HepG2 (cell line): ENCODE results near the gene MYBPC2. TPM values are rescaled to one million over a fixed set of nuclear protein-coding genes. Genes with fewer than 3 reads are reported as not detected.

ENCODE experiments used
- ATAC-seq: fragments of 200-7000 bp; cut with Tn5 transposase; 3 replicates; pipeline ENCODE4 v1.9.1; 2020; ENCODE audit warnings: mild to moderate bottlenecking, moderate library complexity
- BruUV-seq: library from RNA; stranded (reverse); fragments of 400-500 nt; replicated peaks from 2 replicates; lab custom pipeline; 2021; lab: Mats Ljungman, UMichigan
- CTCF ChIA-PET: fragments of 300-600 bp; formaldehyde crosslinking; extraction: SDS; loops from one replicate; lab custom pipeline; 2021; ENCODE audit warnings: low total read pairs, inconsistent platforms, low intra/inter-chr PET ratio; lab: Yijun Ruan, JAX
- POLR2A ChIA-PET: fragments of 350-600 bp; sonication (Branson Sonifier 250); formaldehyde crosslinking; loops from one replicate; lab custom pipeline; 2020; ENCODE audit warnings: antibody characterized with exemption, inconsistent platforms; lab: Yijun Ruan, JAX
- DNase-seq: peaks from one replicate; pipeline ENCODE4 v3.0.0-alpha.2; 2015; ENCODE audit warnings: low spot score
- FAIRE-seq: peaks from 3 replicates; lab custom pipeline; 2011; peaks lifted over from hg19 to GRCh38; lab: Jason Lieb, UNC
- H2AFZ ChIP-seq: one replicate; pipeline ENCODE4 v1.6.1; 2011; ENCODE audit warnings: low read length, inconsistent platforms
- H3K27ac ChIP-seq: fragments of 300-600 bp; 3 replicates; pipeline ENCODE4 v1.8.0; 2011; ENCODE audit warnings: mixed run types, mild to moderate bottlenecking, mixed read lengths, low read length, inconsistent platforms; ENCODE audit not compliant: insufficient read depth; ENCODE audit errors: extremely low read length
- H3K27me3 ChIP-seq, 2 experiments: fragments of 200-600 bp in 1 of 2; 2 replicates in 1 of 2; 3 replicates in 1 of 2; pipeline versions ENCODE4 v1.6.0 to v1.8.0; 2011; ENCODE audit warnings: low read length in 2 of 2, mild to moderate bottlenecking in 2 of 2, moderate library complexity in 2 of 2, inconsistent platforms in 1 of 2; ENCODE audit not compliant: insufficient read depth in 2 of 2, control insufficient read depth in 1 of 2
- H3K36me3 ChIP-seq, 2 experiments: fragments of 200-600 bp in 1 of 2; replicated peaks in 1 of 2; 2 replicates in 1 of 2; 3 replicates in 1 of 2; pipeline versions ENCODE4 v1.5.1 to v1.8.0; 2011; ENCODE audit warnings: low read length in 2 of 2, inconsistent platforms in 1 of 2; ENCODE audit not compliant: insufficient read depth in 2 of 2, control insufficient read depth in 1 of 2
- H3K4me1 ChIP-seq: 2 replicates; pipeline ENCODE4 v1.5.1; 2012; ENCODE audit warnings: low read length, inconsistent platforms; ENCODE audit not compliant: insufficient read depth
- H3K4me2 ChIP-seq: 2 replicates; pipeline ENCODE4 v1.6.0; 2011; ENCODE audit warnings: low read depth, low read length, inconsistent platforms
- H3K4me3 ChIP-seq, 3 experiments: fragments of 200-600 bp in 1 of 3; sonication (generic), shearing (Covaris generic) in 1 of 3; replicated peaks in 1 of 3; 2 replicates each; pipeline ENCODE4 v1.5.1; 2011 to 2016; ENCODE audit warnings: low read length in 3 of 3, inconsistent platforms in 2 of 3, low read depth in 2 of 3, mild to moderate bottlenecking in 2 of 3, control low read depth in 1 of 3, mixed read lengths in 1 of 3; ENCODE audit not compliant: insufficient read depth in 1 of 3
- H3K79me2 ChIP-seq: one replicate; pipeline ENCODE4 v1.6.1; 2011; ENCODE audit warnings: low read length, inconsistent platforms; ENCODE audit not compliant: insufficient read depth
- H3K9ac ChIP-seq: 2 replicates; pipeline ENCODE4 v1.6.0; 2011; ENCODE audit warnings: mild to moderate bottlenecking, low read depth, low read length, inconsistent platforms; ENCODE audit not compliant: insufficient read depth
- H3K9me3 ChIP-seq: 2 replicates; pipeline ENCODE4 v1.5.1; 2012; ENCODE audit warnings: mild to moderate bottlenecking, low read length
- H4K20me1 ChIP-seq: 2 replicates; pipeline ENCODE4 v1.6.0; 2011; ENCODE audit warnings: inconsistent platforms, mild to moderate bottlenecking, low read length, moderate library complexity; ENCODE audit not compliant: insufficient read depth
- HNRNPLL ChIP-seq: fragments of 200-400 bp; formaldehyde crosslinking; IDR thresholded peaks from 2 replicates; pipeline ENCODE4 v1.6.1; 2017; ENCODE audit warnings: mild to moderate bottlenecking, low read depth, low read length; ENCODE audit not compliant: poor library complexity, severe bottlenecking
- KLF16 ChIP-seq, 2 experiments: sonication (generic) in 1 of 2; formaldehyde crosslinking in 1 of 2; IDR thresholded peaks; 2 replicates each; pipeline versions ENCODE4 v1.6.1 to v1.8.0; 2016 to 2023; ENCODE audit warnings: missing genetic modification reagents in 2 of 2, missing compliant biosample characterization in 1 of 2
- POLR2G ChIP-seq: fragments of 200-400 bp; formaldehyde crosslinking; IDR thresholded peaks from 2 replicates; pipeline ENCODE4 v1.6.1; 2018; ENCODE audit warnings: mild to moderate bottlenecking, low read depth, low read length, moderate library complexity
- RFX1 ChIP-seq: fragments of 450-650 bp; IDR thresholded peaks from 2 replicates; pipeline ENCODE4 v1.6.1; 2017
- RFX3 ChIP-seq: IDR thresholded peaks from 2 replicates; pipeline ENCODE4 v1.6.1; 2016; ENCODE audit warnings: missing biosample characterization, missing genetic modification reagents
- SRSF1 ChIP-seq: fragments of 200-400 bp; formaldehyde crosslinking; optimal IDR thresholded peaks from 2 replicates; pipeline ENCODE3; 2017; ENCODE audit warnings: mild to moderate bottlenecking, low read depth, low read length, moderate library complexity
- THRA ChIP-seq: sonication (generic); formaldehyde crosslinking; IDR thresholded peaks from 2 replicates; pipeline ENCODE4 v1.4.0; 2020; ENCODE audit warnings: missing genetic modification reagents, borderline replicate concordance
- ZHX1 ChIP-seq: sonication (generic); formaldehyde crosslinking; IDR thresholded peaks from 2 replicates; pipeline ENCODE4 v1.8.1; 2022; ENCODE audit warnings: low read depth, mild to moderate bottlenecking, missing genetic modification reagents
- ZNF10 ChIP-seq: sonication (generic); formaldehyde crosslinking; IDR thresholded peaks from 2 replicates; pipeline ENCODE4 v1.4.0; 2020; ENCODE audit warnings: mild to moderate bottlenecking, low read depth, missing genetic modification reagents, borderline replicate concordance
- ZNF501 ChIP-seq: sonication (generic); formaldehyde crosslinking; IDR thresholded peaks from 2 replicates; pipeline ENCODE4 v1.5.1; 2020; ENCODE audit warnings: mild to moderate bottlenecking, moderate library complexity, missing genetic modification reagents
- ZNF580 ChIP-seq: IDR thresholded peaks from 2 replicates; pipeline ENCODE4 v1.6.1; 2016; ENCODE audit warnings: low read depth, borderline replicate concordance
- ZNF670 ChIP-seq: sonication (generic); formaldehyde crosslinking; IDR thresholded peaks from 2 replicates; pipeline ENCODE4 v1.8.0; 2022; ENCODE audit warnings: mild to moderate bottlenecking, missing genetic modification reagents, borderline replicate concordance
- WGBS: methylation state at CpG from one replicate; pipeline ENCODE4 v1.1.6; 2017; ENCODE audit warnings: low lambda C conversion rate; 5-methylcytosine and 5-hydroxymethylcytosine counted together
- in situ Hi-C: cut with HindIII; loops from 2 replicates; pipeline ENCODE4 v1.10.0; 2017; ENCODE audit warnings: low pct_unique_long_range_greater_than_20kb; ENCODE audit not compliant: extremely low pct_ligation_motif_present
- intact Hi-C: fragments of 100-400 bp; cut with micrococcal nuclease; formaldehyde crosslinking; loops from one replicate; pipeline ENCODE4 v1.10.0; 2022; ENCODE audit not compliant: unreplicated experiment
- polyA plus RNA-seq, 8 experiments: library from polyadenylated mRNA; depleted of rRNA in 3 of 8; stranded (reverse) in 7 of 8; unstranded in 1 of 8; fragments of >200 nt; fragmentation: Illumina TruSeq in 4 of 8; extraction: Trizol in 4 of 8; gene quantifications; 2 replicates each; pipeline versions ENCODE4 v1.2.1 to v1.2.3, GENCODE V29; 2011 to 2016; ENCODE audit warnings: low read depth in 4 of 8, missing spikeins in 1 of 8, mixed read lengths in 1 of 8; ENCODE audit not compliant: insufficient read depth in 1 of 8
- total RNA-seq, 5 experiments: library from RNA; depleted of rRNA; stranded (reverse); fragments of >200 nt; fragmentation: Illumina TruSeq; extraction: Trizol; gene quantifications; 2 replicates each; pipeline ENCODE4 v1.2.3, GENCODE V29; 2016; ENCODE audit warnings: low read depth in 1 of 5

The MYBPC2 gene
- total and polyA plus RNA-seq, 2 of the 13 experiments (the other 11 are each of a cell fraction or from before 2014, with no cell fraction given) = not detected

- H3K9me3 ChIP-seq = no peaks in the 10 kb centered on the region
- intact Hi-C loops (no loop called here), in situ Hi-C loops (no loop called here)
- ChIA-PET POLR2A (interaction anchor here (1.1 to 1.2 kb wide), 2 partner anchors 127 to 161 kb away, joined by 3 to 4 read pairs; partner anchors contain the start of gene POLD1), CTCF (no interaction called here)
- no peaks in the 10 kb centered on the region for H3K36me3 ChIP-seq
- DNase-seq (no peak), ATAC-seq (no peak), FAIRE-seq (no peak)
- H3K27ac ChIP-seq = no peak overlapping the region
- H3K79me2 ChIP-seq = no peaks in the 10 kb centered on the region
- H3K4me2 ChIP-seq = peak overlapping the region; percentile 60
- H3K4me1 ChIP-seq = peaks cover 29% of the 10 kb centered on the region
- peak overlapping the region; percentile 37 to 71 (median 63); a peak in 5 of 6 replicates for H3K4me3 ChIP-seq
- no peaks in the 10 kb centered on the region for H4K20me1 ChIP-seq
- no TSS peak for BruUV-seq
- no peaks in the 10 kb centered on the region; a peak in 3 of 5 replicates for H3K27me3 ChIP-seq
- WGBS = 49% methylated on average over 10 of the region's 10 CpGs
- no peak for TF ChIP-seq THRA
- peak; percentile 37; the same call in 1 of the 2 replicates for TF ChIP-seq RFX3
- TF ChIP-seq RFX1 = peak; percentile 75
- H3K9ac ChIP-seq = peak overlapping the region; percentile 45
- no peak overlapping the region for H2AFZ ChIP-seq
Observed at GRCh38 chr19:50510700-50511068, 78.0 kb downstream of the MYBPC2 start.

- Histone ChIP-seq H3K79me2 (no peaks in the 10 kb centered on the region), H3K4me2 (peak within 1 kb of the TSS; percentile 60), H3K4me1 (peaks cover 29% of the 10 kb centered on the region), H3K27ac (no peak within 1 kb of the TSS), H3K27me3 (no peaks in the 10 kb centered on the region; a peak in 3 of 5 replicates), H2AFZ (no peak within 1 kb of the TSS), H3K36me3 (no peaks in the 10 kb centered on the region), H3K9ac (peak within 1 kb of the TSS; percentile 45), H3K9me3 (no peaks in the 10 kb centered on the region), H4K20me1 (no peaks in the 10 kb centered on the region), H3K4me3 (peak within 1 kb of the TSS; percentile 37 to 71 (median 63); a peak in 5 of 6 replicates)
- no TSS peak for BruUV-seq
- 60% methylated on average over 32 of the region's 69 CpGs for WGBS
- in situ Hi-C loops = no loop called here
- peak; percentile 47 for FAIRE-seq
- DNase-seq = peak; percentile 85
- intact Hi-C loops = no loop called here
- ATAC-seq = peak; percentile 85
- CTCF ChIA-PET = no interaction called here
- POLR2A ChIA-PET = interaction anchor here (0.7 to 1.2 kb wide), 3 partner anchors 127 to 855 kb away, joined by 3 to 4 read pairs (median 4); partner anchors contain the start of genes ETFB and POLD1
- TF ChIP-seq ZNF501 (CRISPR knock-in tag) = peak; percentile 39; the same call in 1 of the 2 replicates
- TF ChIP-seq ZNF670 (CRISPR knock-in tag) = peak; percentile 61; the same call in 1 of the 2 replicates
- no peak for TF ChIP-seq ZNF10 (CRISPR knock-in tag)
- peak; percentile 41 for TF ChIP-seq HNRNPLL
- TF ChIP-seq SRSF1 = no peak
- 0 out of 4 replicates have a peak, but pooled peaks of 1 of the 2 experiments have one; percentile 15 for TF ChIP-seq KLF16 (CRISPR knock-in tag; IDR thresholded peaks at IDR 0.05)
- TF ChIP-seq POLR2G = peak; percentile 35; the same call in 1 of the 2 replicates
- peak; percentile 99 for TF ChIP-seq ZHX1
- no peak for TF ChIP-seq ZNF580 (CRISPR knock-in tag)
Observed at GRCh38 chr19:50511069-50511822, 78.6 kb downstream of the MYBPC2 start, which contains the start of gene JOSD2. TSS of gene JOSD2 (minus strand) at chr19:50511191. CDS start at chr19:50510431, 760 bp downstream.
